Hepatocyte (in vitro differentiated cells): Measurements from ENCODE around the gene SMIM20.

ENCODE experiments used
- EZH2 ChIP-seq: fragments of 200-600 bp; sonication (generic); IDR thresholded peaks from 2 replicates; pipeline ENCODE4 v1.6.1; 2016; ENCODE audit warnings: antibody characterized with exemption, mild to moderate bottlenecking, borderline replicate concordance
- TF ChIP-seq, protein P1 (sequence below): fragments of 200-600 bp; sonication (generic); IDR thresholded peaks from 2 replicates; pipeline ENCODE4 v1.5.1; 2016; ENCODE audit warnings: antibody characterized with exemption, mild to moderate bottlenecking; ENCODE audit not compliant: poor library complexity

DNA sequence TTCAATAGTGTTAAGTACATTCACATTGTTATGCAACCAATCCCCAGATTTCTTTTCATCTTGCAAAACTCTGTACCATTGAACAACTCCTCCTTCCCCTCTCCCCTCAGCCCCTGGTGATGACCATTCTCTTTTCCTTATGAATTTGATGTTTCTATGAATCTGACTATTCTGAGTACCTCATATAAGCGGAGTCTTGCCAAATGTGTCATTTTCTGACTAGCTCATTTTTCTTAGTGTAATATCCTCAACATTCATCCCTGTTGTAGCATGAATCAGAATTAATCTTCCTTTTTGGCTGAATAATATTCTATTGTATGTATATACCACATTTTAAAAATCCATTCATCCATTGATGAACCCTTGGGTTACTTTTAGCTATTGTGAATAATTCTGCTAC lies 34.0 kb downstream of the SMIM20 start:
- TF ChIP-seq, protein P1, sequence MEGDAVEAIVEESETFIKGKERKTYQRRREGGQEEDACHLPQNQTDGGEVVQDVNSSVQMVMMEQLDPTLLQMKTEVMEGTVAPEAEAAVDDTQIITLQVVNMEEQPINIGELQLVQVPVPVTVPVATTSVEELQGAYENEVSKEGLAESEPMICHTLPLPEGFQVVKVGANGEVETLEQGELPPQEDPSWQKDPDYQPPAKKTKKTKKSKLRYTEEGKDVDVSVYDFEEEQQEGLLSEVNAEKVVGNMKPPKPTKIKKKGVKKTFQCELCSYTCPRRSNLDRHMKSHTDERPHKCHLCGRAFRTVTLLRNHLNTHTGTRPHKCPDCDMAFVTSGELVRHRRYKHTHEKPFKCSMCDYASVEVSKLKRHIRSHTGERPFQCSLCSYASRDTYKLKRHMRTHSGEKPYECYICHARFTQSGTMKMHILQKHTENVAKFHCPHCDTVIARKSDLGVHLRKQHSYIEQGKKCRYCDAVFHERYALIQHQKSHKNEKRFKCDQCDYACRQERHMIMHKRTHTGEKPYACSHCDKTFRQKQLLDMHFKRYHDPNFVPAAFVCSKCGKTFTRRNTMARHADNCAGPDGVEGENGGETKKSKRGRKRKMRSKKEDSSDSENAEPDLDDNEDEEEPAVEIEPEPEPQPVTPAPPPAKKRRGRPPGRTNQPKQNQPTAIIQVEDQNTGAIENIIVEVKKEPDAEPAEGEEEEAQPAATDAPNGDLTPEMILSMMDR, result no peak
- TF ChIP-seq EZH2, result no peak
